Neural crest cell (in vitro differentiated cells): ENCODE data around the gene ABCC3. TPM values are rescaled to one million over a fixed set of nuclear protein-coding genes. Genes with fewer than 3 reads are reported as not detected.
A peak's percentile ranks its signal among the peaks of the same experiment; 100 is the strongest.

Experiments
- DNase-seq: peaks from one replicate; pipeline ENCODE4 v3.0.0; 2021; ENCODE audit warnings: low read depth, mixed read lengths, low spot score
- H3K27ac Mint-ChIP-seq: one replicate; pipeline ENCODE4 v1.8.0; 2021; ENCODE audit warnings: mild to moderate bottlenecking, mixed read lengths; ENCODE audit not compliant: unreplicated experiment
- H3K27me3 Mint-ChIP-seq: 2 replicates; pipeline ENCODE4 v1.8.0; 2021; ENCODE audit warnings: low read depth, mild to moderate bottlenecking, mixed read lengths
- H3K36me3 Mint-ChIP-seq: 2 replicates; pipeline ENCODE4 v1.8.0; 2021; ENCODE audit warnings: low read depth, mild to moderate bottlenecking, mixed read lengths
- H3K4me1 Mint-ChIP-seq: 2 replicates; pipeline ENCODE4 v1.8.0; 2021; ENCODE audit warnings: mixed read lengths
- H3K4me3 Mint-ChIP-seq: one replicate; pipeline ENCODE4 v1.8.0; 2021; ENCODE audit warnings: mild to moderate bottlenecking, mixed read lengths
- H3K9me3 Mint-ChIP-seq: 2 replicates; pipeline ENCODE4 v1.8.0; 2021; ENCODE audit warnings: mixed read lengths
- total RNA-seq: library from RNA; stranded (reverse); gene quantifications from 2 replicates; pipeline ENCODE4 v1.2.1, GENCODE V29; 2021
- TF ChIP-seq, protein P1 (sequence below): fragments of 200-600 bp; sonication (generic); conservative IDR thresholded peaks from 2 replicates; pipeline ENCODE4 v1.5.0; 2021; ENCODE audit warnings: antibody characterized with exemption, mild to moderate bottlenecking

Gene ABCC3
- total RNA-seq, 1 donor from 2014 or later = not detected

DNA sequence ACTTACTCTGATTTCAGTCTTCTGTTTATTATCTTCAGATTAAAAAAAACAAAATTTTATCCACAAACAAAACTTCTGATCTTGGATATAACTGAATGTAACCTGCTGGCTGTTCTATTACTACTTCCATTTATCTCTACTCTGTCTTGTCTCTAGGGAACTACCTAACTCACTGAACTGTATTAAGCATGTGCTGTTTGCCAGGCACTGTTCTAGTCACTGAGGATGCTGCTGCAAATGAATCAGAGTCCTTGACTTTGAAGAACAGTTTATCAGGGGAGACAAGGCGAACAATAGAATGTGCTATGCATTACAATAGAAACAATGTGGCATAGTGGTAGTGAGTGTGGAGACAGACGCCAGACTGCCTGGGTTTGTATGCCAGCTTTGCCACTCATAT lies 75.3 kb downstream of the ABCC3 start:
- TF ChIP-seq, protein P1, sequence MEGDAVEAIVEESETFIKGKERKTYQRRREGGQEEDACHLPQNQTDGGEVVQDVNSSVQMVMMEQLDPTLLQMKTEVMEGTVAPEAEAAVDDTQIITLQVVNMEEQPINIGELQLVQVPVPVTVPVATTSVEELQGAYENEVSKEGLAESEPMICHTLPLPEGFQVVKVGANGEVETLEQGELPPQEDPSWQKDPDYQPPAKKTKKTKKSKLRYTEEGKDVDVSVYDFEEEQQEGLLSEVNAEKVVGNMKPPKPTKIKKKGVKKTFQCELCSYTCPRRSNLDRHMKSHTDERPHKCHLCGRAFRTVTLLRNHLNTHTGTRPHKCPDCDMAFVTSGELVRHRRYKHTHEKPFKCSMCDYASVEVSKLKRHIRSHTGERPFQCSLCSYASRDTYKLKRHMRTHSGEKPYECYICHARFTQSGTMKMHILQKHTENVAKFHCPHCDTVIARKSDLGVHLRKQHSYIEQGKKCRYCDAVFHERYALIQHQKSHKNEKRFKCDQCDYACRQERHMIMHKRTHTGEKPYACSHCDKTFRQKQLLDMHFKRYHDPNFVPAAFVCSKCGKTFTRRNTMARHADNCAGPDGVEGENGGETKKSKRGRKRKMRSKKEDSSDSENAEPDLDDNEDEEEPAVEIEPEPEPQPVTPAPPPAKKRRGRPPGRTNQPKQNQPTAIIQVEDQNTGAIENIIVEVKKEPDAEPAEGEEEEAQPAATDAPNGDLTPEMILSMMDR = no peak
- H3K4me3 Mint-ChIP-seq = peak overlapping the region; percentile 41
- H3K4me1 Mint-ChIP-seq = peaks cover 36% of the 10 kb centered on the region
- H3K27me3 Mint-ChIP-seq = no peaks in the 10 kb centered on the region
- H3K9me3 Mint-ChIP-seq = no peaks in the 10 kb centered on the region
- no peak for DNase-seq
- no peak overlapping the region for H3K27ac Mint-ChIP-seq
- peaks cover 2% of the 10 kb centered on the region for H3K36me3 Mint-ChIP-seq

DNA sequence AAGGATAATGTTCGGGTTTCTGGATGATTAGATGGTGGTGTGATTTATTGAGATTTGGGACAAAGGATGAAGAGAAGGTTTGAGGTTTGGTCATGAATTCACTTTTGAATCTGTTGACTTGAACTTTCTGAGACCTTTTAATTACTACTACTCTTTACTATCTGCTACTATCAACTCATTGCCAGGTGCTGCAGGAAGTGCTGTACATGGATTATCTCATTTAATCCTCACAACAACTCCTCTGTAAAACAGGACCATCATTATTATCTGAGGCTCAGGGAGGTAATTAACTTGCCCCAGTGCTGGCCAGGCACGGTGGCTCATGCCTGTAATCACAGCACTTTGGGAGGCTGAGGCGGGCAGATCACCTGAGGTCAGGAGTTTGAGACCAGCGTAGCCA lies 76.0 kb downstream of the ABCC3 start:
- Mint-ChIP-seq H3K27ac (no peak overlapping the region), H3K36me3 (no peaks in the 10 kb centered on the region), H3K4me3 (peak overlapping the region; percentile 41)

DNA sequence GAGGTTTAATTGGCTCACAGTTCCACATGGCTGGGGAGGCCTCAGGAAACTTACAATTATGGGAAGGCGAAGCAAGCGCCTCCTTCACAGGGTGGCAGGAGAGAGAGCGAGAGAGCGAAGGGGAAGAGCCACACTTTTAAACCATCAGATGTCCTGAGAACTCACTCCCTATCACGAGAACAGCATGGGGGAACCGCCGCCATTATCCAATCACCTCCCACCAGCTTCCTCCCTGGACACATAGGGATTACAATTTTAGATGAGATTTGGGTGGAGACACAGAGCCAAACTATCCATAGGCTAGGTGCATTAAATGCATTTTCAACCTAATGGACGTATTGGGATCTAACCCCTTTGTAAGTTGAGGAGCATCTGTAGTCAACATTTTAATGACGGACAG lies 78.0 kb downstream of the ABCC3 start:
- no peak for DNase-seq
- Mint-ChIP-seq H3K27ac (no peak overlapping the region), H3K4me1 (peaks cover 25% of the 10 kb centered on the region), H3K36me3 (no peaks in the 10 kb centered on the region), H3K9me3 (no peaks in the 10 kb centered on the region), H3K4me3 (no peak overlapping the region), H3K27me3 (no peaks in the 10 kb centered on the region)
- TF ChIP-seq, protein P1 = no peak

More for the DNA sequence above, 76.0 kb downstream of the ABCC3 start:
- no peak for DNase-seq
- TF ChIP-seq, protein P1 = no peak
- Mint-ChIP-seq H3K27me3 (no peaks in the 10 kb centered on the region), H3K4me1 (peaks cover 33% of the 10 kb centered on the region), H3K9me3 (no peaks in the 10 kb centered on the region)

DNA sequence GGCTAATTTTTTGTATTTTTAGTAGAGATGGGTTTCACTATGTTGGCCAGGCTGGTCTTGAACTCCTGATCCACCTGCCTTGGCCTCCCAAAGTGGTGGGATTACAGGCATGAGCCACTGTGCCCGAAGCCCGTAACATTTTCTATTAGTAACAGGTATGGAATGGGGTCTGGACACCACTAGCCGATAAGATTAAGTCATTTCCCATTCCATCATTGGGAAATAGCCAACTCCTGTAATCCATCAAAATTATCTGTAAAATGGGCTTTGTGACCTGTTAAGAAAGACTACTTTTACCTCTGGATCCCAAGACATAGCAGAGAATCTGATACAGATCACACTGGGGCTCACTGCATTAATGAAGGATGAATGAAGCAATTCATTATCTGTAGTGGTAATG lies 80.8 kb downstream of the ABCC3 start:
- Mint-ChIP-seq H3K27me3 (no peaks in the 10 kb centered on the region), H3K4me3 (peak overlapping the region; percentile 29)

DNA sequence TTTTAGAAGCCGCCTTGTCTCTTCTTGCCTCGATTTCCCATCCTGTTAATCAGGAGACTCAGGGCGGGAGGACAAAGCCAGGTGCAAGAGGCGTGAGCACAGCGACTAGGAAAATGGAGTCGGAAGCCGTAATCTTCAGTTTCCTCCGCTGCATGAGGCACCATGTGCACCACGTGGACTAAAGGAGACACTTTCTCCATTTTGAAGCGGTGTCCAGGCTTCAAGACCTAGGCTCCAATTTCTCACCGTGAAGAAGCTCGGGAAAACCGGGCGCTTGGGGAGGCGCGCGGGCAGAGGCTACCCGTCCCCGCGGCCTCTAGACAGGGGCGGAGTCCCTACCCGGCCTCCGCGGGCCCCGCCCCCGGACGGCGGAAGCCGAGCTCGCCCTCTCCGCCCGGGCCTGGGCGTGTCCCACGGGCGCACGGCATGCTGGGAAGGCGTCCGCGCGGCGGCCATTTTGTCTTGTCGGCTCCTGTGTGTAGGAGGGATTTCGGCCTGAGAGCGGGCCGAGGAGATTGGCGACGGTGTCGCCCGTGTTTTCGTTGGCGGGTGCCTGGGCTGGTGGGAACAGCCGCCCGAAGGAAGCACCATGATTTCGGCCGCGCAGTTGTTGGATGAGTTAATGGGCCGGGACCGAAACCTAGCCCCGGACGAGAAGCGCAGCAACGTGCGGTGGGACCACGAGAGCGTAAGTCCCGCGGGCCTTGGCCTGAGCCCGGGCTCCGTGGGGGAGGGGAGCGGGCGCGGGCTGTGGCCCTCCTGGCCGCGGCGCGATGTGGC lies 84.7 kb downstream of the ABCC3 start, which contains the start of gene LUC7L3:
LUC7L3 (plus strand) TSS at position 460 of the 780 bp plus-strand sequence; CDS start at position 590, 130 bp downstream.
- TF ChIP-seq, protein P1 = no peak
- no peaks in the 10 kb centered on the region for H3K27me3 Mint-ChIP-seq

More for the DNA sequence above, 80.8 kb downstream of the ABCC3 start:
- no peak for DNase-seq
- Mint-ChIP-seq H3K4me1 (peaks cover 10% of the 10 kb centered on the region), H3K27ac (no peak overlapping the region), H3K9me3 (no peaks in the 10 kb centered on the region), H3K36me3 (no peaks in the 10 kb centered on the region)
- TF ChIP-seq, protein P1 = no peak

More for the DNA sequence above, 84.7 kb downstream of the ABCC3 start, which contains the start of gene LUC7L3:
- Mint-ChIP-seq H3K4me1 (peaks cover 27% of the 10 kb centered on the region), H3K9me3 (no peaks in the 10 kb centered on the region), H3K36me3 (no peaks in the 10 kb centered on the region), H3K27ac (peak within 1 kb of the TSS; percentile 100), H3K4me3 (peak within 1 kb of the TSS; percentile 96)
- DNase-seq = peak; percentile 92
